Neural cell (in vitro differentiated cells): ENCODE data around the gene SARS1.

Experiments
- EP300 ChIP-seq: fragments of 450-650 bp; conservative IDR thresholded peaks from 2 replicates; pipeline ENCODE4 v1.6.1; 2014; ENCODE audit warnings: antibody characterized with exemption, mild to moderate bottlenecking, moderate library complexity; ENCODE audit not compliant: poor library complexity, severe bottlenecking
- EZH2 ChIP-seq: fragments of 200-600, 300-800 bp; shearing (Covaris generic), sonication (generic); IDR thresholded peaks from 2 replicates; pipeline ENCODE4 v1.6.1; 2014; ENCODE audit warnings: antibody characterized with exemption, low read length, borderline replicate concordance, mild to moderate bottlenecking; ENCODE audit not compliant: insufficient read depth, poor library complexity, severe bottlenecking
- MXI1 ChIP-seq: fragments of 450-650 bp; conservative IDR thresholded peaks from 2 replicates; pipeline ENCODE4 v1.6.1; 2014; ENCODE audit warnings: antibody characterized with exemption, mild to moderate bottlenecking; ENCODE audit not compliant: poor library complexity, severe bottlenecking
- POLR2AphosphoS5 ChIP-seq: IDR thresholded peaks from 2 replicates; pipeline ENCODE4 v1.6.1; 2012
- RAD21 ChIP-seq: fragments of 450-650 bp; conservative IDR thresholded peaks from 2 replicates; pipeline ENCODE4 v1.6.1; 2014; ENCODE audit warnings: antibody characterized with exemption, mild to moderate bottlenecking, moderate library complexity
- SMC3 ChIP-seq: fragments of 450-650 bp; conservative IDR thresholded peaks from 2 replicates; pipeline ENCODE4 v1.6.1; 2014; ENCODE audit warnings: antibody characterized with exemption, mild to moderate bottlenecking, moderate library complexity; ENCODE audit not compliant: poor library complexity
- TAF1 ChIP-seq: IDR thresholded peaks from 2 replicates; pipeline ENCODE4 v1.6.1; 2012; ENCODE audit warnings: low read depth
- TF ChIP-seq, protein P1 (sequence below): fragments of 450-650 bp; IDR thresholded peaks from 2 replicates; pipeline ENCODE4 v1.5.1; 2014; ENCODE audit warnings: antibody characterized with exemption, mild to moderate bottlenecking, moderate library complexity; ENCODE audit not compliant: poor library complexity, severe bottlenecking
- TF ChIP-seq, protein P2 (sequence below): IDR thresholded peaks from 2 replicates; pipeline ENCODE4 v1.6.1; 2012; ENCODE audit warnings: borderline replicate concordance

DNA sequence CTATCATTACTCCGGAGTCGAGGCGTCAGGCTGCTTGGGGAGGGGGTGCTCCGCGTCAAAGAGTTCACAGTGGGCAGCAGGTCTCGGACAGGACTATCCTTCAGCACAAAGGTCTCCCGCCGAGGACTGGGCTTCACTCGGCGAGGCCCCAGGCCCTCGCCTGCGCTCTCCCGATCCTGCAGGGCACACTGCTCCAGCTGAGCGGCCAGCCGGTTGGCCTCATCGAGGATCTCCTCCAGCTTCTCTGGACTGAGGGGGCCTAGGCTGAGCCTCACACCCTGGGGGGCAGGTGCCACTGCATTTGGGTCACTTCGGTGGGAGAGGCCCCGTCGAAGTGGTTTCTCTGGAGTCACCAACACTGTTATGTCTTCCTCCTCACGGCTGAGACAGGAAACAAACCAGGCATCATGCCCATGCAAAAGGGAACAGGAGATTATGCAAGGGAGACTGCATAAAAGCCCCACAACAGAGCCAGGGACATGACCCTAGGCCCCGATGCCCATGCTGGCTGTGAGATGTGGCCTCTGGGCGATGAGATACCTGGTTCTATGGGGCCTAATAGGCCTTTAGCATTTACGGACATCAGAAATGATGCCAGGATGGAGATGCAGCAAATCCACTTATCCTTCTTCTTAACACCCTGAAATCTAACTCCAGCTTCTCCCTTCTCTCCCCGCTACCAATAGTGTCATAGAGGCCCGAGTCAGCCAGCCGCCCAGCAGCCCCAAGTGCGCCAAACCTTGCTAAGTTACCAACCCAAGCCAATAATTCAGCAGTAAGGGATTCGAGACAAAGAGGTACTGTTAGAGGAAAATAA is 68.2 kb downstream of the SARS1 start:
- TF ChIP-seq, protein P1, sequence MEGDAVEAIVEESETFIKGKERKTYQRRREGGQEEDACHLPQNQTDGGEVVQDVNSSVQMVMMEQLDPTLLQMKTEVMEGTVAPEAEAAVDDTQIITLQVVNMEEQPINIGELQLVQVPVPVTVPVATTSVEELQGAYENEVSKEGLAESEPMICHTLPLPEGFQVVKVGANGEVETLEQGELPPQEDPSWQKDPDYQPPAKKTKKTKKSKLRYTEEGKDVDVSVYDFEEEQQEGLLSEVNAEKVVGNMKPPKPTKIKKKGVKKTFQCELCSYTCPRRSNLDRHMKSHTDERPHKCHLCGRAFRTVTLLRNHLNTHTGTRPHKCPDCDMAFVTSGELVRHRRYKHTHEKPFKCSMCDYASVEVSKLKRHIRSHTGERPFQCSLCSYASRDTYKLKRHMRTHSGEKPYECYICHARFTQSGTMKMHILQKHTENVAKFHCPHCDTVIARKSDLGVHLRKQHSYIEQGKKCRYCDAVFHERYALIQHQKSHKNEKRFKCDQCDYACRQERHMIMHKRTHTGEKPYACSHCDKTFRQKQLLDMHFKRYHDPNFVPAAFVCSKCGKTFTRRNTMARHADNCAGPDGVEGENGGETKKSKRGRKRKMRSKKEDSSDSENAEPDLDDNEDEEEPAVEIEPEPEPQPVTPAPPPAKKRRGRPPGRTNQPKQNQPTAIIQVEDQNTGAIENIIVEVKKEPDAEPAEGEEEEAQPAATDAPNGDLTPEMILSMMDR, result no peak
- no peak for TF ChIP-seq EZH2
- no peak for TF ChIP-seq RAD21
- TF ChIP-seq SMC3, result no peak
- TF ChIP-seq, protein P2, sequence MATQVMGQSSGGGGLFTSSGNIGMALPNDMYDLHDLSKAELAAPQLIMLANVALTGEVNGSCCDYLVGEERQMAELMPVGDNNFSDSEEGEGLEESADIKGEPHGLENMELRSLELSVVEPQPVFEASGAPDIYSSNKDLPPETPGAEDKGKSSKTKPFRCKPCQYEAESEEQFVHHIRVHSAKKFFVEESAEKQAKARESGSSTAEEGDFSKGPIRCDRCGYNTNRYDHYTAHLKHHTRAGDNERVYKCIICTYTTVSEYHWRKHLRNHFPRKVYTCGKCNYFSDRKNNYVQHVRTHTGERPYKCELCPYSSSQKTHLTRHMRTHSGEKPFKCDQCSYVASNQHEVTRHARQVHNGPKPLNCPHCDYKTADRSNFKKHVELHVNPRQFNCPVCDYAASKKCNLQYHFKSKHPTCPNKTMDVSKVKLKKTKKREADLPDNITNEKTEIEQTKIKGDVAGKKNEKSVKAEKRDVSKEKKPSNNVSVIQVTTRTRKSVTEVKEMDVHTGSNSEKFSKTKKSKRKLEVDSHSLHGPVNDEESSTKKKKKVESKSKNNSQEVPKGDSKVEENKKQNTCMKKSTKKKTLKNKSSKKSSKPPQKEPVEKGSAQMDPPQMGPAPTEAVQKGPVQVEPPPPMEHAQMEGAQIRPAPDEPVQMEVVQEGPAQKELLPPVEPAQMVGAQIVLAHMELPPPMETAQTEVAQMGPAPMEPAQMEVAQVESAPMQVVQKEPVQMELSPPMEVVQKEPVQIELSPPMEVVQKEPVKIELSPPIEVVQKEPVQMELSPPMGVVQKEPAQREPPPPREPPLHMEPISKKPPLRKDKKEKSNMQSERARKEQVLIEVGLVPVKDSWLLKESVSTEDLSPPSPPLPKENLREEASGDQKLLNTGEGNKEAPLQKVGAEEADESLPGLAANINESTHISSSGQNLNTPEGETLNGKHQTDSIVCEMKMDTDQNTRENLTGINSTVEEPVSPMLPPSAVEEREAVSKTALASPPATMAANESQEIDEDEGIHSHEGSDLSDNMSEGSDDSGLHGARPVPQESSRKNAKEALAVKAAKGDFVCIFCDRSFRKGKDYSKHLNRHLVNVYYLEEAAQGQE, result no peak
- TF ChIP-seq POLR2AphosphoS5, result no peak
- TF ChIP-seq EP300, result no peak
- TF ChIP-seq TAF1, result no peak
- TF ChIP-seq MXI1, result no peak
